Fibroblast of the aortic adventitia (primary cell): ENCODE measurements around the gene ZSCAN10. TPM values are rescaled to one million over a fixed set of nuclear protein-coding genes. Genes with fewer than 3 reads are reported as not detected.

Source experiments
- DNase-seq: peaks from one replicate; pipeline ENCODE4 v3.0.0-alpha.2; 2010; ENCODE audit warnings: low read depth
- H3K4me3 ChIP-seq: 2 replicates; pipeline ENCODE4 v1.5.1; 2011; ENCODE audit warnings: low read depth, mild to moderate bottlenecking, control low read depth, low read length, moderate library complexity
- total RNA-seq: library from RNA; depleted of rRNA; stranded (reverse); fragments of >200 nt; gene quantifications from 2 replicates; pipeline ENCODE4 v1.2.3, GENCODE V29; 2012; ENCODE audit warnings: low replicate concordance
- TF ChIP-seq, protein P1 (sequence below): IDR thresholded peaks from 2 replicates; pipeline ENCODE4 v1.5.1; 2011; ENCODE audit warnings: mild to moderate bottlenecking, low read length, control low read depth, inconsistent platforms; ENCODE audit not compliant: insufficient read depth

ZSCAN10 gene
- total RNA-seq, 1 donor, result not detected

DNA sequence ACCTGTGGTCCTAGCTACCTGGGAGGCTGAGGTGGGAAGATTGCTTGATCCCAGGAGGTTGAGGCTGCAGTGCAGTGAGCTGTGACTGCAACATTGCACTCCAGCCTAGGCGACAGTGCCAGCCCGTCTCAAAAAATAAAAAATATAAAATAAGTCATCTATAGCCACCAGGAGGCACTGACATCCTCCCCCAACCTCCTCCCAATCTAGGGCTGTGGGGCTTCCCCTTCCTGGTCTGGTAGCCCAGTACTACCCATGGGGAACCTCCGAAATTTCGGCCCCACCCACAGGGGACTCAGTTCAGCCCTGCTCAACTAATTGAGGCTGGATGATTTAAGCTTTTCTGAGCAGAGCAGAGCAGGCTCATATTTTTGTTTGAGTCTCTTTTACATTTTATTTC lies 3.2 kb downstream of the ZSCAN10 start:
- DNase-seq, result no peak
- TF ChIP-seq, protein P1, sequence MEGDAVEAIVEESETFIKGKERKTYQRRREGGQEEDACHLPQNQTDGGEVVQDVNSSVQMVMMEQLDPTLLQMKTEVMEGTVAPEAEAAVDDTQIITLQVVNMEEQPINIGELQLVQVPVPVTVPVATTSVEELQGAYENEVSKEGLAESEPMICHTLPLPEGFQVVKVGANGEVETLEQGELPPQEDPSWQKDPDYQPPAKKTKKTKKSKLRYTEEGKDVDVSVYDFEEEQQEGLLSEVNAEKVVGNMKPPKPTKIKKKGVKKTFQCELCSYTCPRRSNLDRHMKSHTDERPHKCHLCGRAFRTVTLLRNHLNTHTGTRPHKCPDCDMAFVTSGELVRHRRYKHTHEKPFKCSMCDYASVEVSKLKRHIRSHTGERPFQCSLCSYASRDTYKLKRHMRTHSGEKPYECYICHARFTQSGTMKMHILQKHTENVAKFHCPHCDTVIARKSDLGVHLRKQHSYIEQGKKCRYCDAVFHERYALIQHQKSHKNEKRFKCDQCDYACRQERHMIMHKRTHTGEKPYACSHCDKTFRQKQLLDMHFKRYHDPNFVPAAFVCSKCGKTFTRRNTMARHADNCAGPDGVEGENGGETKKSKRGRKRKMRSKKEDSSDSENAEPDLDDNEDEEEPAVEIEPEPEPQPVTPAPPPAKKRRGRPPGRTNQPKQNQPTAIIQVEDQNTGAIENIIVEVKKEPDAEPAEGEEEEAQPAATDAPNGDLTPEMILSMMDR, result peak; percentile 36

DNA sequence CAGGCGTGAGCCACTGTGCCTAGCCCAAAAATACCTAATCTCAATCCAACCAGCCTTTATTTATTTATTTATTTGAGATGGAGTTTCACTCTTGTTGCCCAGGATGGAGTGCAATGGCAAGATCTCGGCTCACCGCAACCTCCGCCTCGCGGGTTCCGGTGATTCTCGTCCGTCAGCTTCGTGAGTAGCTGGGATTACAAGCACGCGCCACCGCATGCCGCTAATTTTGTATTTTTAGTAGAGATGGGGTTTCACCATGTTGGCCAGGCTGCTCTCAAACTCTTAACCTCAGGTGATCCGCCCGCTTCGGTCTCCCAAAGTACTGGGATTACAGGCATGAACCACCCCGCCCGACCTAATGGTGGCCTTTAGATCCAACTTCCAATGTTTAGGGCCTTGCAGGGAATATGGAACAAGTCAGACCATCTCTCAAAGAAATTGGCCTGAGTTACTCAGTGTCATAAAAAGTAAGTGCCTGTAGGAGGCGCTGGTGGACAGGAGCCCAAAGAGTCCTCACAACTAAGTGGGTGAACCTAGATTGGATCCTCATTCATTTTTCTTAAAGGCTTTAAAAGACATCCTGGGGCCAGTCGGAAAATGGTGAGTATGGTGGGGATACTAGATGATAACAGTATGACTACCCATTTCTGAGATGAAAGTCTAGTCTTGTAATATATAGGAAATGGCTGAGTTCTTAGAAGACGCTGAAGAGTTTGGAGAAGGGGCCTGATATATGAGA lies 4.6 kb downstream of the ZSCAN10 start:
- H3K4me3 ChIP-seq, result no peak overlapping the region
- DNase-seq, result peak; percentile 46
- TF ChIP-seq, protein P1, result peak; percentile 57

More for the DNA sequence above, 3.2 kb downstream of the ZSCAN10 start:
- no peak overlapping the region for H3K4me3 ChIP-seq

DNA sequence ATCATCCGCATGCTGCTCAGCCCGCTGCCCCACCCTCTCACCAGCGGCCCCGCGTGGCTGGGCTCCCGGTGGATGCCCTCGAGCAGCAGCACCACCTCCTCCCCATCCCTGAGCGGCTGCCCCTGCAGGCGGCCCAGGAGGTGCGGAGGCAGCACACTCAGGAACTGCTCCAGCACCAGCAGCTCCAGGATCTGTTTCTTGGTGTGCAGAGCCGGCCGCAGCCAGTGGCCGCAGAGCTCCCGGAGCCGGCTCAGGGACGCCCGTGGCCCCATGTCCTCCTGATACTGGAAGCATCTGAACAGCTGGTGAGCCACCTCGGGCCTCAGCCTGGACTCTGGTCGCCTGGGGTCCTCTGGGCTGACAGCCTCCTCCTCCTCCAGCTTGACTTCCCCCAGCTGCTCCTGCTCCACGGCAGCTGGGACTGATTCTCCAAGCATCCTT lies 6.6 kb downstream of the ZSCAN10 start:
- TF ChIP-seq, protein P1, result no peak
- no peak overlapping the region for H3K4me3 ChIP-seq
- DNase-seq, result no peak

DNA sequence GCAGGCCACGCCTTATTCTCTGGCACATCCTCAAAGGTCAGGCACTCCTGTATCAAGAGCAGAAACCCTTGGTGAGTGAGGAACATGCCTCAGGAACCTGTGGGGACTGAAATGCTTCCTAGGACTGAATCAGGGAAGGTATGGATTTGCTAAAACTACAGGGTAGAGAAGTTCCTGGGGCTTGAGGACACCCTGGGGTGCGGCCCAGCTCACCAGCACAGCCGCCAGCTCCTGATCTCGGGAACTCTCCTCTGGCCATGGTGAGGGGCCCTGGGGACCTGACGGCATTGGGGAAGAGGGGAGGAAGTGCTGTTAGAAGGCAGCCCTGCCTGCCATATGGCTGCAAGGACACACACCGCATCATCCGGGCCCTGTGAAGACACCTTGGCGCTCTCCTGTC lies 7.5 kb downstream of the ZSCAN10 start:
- no peak for DNase-seq
- TF ChIP-seq, protein P1, result no peak
- H3K4me3 ChIP-seq, result no peak overlapping the region

DNA sequence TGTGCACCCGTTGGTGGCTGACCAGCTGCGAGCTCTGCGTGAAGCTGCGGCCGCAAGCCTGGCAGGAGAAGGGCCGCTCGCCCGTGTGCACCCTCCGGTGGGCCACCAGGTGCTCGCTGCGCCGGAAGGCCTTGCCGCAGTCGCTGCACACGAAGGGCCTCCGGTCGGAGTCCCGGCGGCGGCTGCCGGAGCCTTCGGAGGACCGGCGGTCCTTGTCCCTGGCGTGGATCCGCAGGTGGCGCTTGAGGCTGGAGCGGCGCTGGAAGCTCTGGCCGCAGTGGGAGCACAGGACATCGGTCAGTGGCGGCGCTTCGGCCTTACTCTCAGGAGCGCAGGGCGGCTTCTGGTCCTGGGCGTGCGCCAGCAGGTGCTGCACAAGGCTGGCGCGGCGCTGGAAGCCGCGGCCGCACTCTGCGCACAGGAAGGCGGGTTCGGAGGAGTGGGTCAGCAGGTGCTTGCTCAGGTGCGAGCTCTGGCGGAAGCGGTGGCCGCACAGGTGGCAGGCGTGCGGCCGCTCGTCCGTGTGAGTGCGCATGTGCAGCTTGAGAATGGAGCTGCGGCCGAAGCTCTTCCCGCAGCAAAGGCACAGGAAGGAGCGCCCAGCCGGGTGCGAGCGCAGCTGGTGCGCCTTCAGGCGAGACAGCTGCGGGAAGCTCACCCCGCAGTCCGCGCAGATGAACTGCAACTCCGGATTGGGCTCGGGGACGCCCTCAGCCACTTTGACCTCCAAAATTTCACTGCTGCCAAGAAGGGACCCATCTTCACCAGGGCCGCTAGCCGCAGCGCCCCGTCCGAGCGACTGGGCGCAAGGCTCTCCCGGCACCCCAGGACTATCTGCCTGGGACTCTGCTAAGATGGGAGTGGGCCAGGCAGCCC lies 9.1 kb downstream of the ZSCAN10 start:
- TF ChIP-seq, protein P1, result no peak
- DNase-seq, result no peak
- no peak overlapping the region for H3K4me3 ChIP-seq

DNA sequence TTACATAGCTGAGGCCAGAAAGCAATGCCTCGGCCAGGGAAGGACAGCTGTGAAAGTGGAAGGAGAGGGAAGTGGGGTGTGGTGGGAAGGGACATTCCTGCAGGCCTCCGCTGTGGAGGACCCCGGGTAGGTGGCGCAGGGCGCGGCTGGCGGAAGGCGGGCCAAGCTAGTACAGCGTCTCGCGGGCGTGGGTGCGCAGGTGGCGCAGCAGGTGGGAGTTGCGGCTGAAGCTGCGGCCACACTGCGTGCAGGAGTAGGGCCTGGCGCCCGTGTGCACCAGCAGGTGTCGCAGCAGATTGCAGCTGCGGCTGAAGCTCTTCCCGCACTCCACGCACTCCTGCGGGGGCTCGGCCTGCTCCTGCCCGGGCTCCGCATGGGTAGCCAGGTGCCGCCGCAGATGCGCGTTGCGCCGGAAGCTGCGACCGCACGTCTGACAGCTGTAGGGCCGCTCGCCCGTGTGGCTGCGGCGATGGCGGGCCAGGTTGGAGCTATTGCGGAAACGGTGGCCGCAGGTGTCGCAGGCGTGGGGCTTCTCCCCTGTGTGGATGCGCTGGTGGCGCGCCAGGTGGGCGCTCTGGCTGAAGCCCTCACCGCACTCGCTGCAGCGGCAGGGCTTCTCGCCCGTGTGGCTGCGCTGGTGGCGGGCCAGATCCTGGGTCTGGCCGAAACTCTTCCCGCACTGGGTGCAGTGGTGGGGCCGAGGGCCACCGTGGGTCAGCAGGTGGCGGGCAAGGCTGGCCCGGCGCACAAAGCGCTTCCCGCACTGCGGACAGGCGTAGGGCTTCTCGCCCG lies 10.0 kb downstream of the ZSCAN10 start:
- H3K4me3 ChIP-seq, result no peak overlapping the region
- TF ChIP-seq, protein P1, result no peak
- DNase-seq, result no peak
